ENCODE data around the gene RBFOX2. TPM values are rescaled to one million over a fixed set of nuclear protein-coding genes. Genes with fewer than 3 reads are reported as not detected.

The RBFOX2 gene
- total and polyA plus RNA-seq, 2 of the 13 experiments (the other 11 are each of a cell fraction or from before 2014, with no cell fraction given) = 37.3 to 40.4 TPM

DNA sequence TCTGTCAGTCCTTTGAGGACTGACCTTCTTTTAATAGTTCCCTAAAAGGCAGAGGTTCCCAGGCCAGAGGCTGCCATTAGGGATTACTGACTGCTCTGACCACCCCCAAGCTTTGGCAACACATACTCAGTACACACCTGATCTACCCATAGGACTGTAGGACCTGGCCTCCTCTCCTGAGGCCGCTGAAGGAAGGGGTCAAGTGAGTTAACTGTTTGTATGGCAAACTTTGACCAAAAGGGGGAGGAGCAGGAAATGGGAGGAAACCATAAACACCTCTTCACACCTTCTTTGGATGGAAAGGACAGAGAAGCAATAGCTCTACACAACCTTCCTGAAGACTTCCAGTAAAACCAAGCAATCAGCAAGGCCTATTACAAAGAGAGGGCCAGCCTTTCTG is 207.0 kb downstream of the RBFOX2 start (continued):
- TF ChIP-seq ZFP62 (CRISPR knock-in tag; IDR thresholded peaks at IDR 0.05) (no peak), GATAD2A (CRISPR knock-in tag; IDR thresholded peaks at IDR 0.05) (peak; percentile 59; the same call in 1 of the 2 replicates), TOE1 (CRISPR knock-in tag; IDR thresholded peaks at IDR 0.05) (no peak), MEIS2 (CRISPR knock-in tag; IDR thresholded peaks at IDR 0.05) (no peak), ZNF589 (CRISPR knock-in tag; conservative IDR thresholded peaks at IDR 0.05) (no peak), ZNF75D (CRISPR knock-in tag; IDR thresholded peaks at IDR 0.05; ENCODE audit: borderline replicate concordance) (no peak), ZFP36 (IDR thresholded peaks at IDR 0.05; ENCODE audit: borderline replicate concordance, low read depth, low read length, partially characterized antibody) (no peak), ZNF543 (CRISPR knock-in tag; IDR thresholded peaks at IDR 0.05) (no peak), KAT7 (CRISPR knock-in tag; IDR thresholded peaks at IDR 0.05; ENCODE audit: borderline replicate concordance) (no peak), FOXA3 (CRISPR knock-in tag; IDR thresholded peaks at IDR 0.05) (peak; percentile 59; the same call in 1 of the 2 replicates), RBM39 (IDR thresholded peaks at IDR 0.05; ENCODE audit: low read depth, low read length, poor library complexity, severe bottlenecking) (no peak), ZNF629 (CRISPR knock-in tag; conservative IDR thresholded peaks at IDR 0.05) (no peak)
- TF ChIP-seq, protein P1, sequence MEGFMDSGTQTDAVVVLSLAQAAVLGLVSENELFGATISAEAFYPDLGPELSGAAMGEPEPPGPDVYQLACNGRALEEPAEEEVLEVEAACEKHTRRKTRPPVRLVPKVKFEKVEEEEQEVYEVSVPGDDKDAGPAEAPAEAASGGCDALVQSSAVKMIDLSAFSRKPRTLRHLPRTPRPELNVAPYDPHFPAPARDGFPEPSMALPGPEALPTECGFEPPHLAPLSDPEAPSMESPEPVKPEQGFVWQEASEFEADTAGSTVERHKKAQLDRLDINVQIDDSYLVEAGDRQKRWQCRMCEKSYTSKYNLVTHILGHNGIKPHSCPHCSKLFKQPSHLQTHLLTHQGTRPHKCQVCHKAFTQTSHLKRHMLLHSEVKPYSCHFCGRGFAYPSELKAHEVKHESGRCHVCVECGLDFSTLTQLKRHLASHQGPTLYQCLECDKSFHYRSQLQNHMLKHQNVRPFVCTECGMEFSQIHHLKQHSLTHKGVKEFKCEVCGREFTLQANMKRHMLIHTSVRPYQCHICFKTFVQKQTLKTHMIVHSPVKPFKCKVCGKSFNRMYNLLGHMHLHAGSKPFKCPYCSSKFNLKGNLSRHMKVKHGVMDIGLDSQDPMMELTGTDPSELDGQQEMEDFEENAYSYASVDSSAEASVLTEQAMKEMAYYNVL (CRISPR knock-in tag; IDR thresholded peaks at IDR 0.05; ENCODE audit: borderline replicate concordance) = no peak
- TF ChIP-seq, protein P2, sequence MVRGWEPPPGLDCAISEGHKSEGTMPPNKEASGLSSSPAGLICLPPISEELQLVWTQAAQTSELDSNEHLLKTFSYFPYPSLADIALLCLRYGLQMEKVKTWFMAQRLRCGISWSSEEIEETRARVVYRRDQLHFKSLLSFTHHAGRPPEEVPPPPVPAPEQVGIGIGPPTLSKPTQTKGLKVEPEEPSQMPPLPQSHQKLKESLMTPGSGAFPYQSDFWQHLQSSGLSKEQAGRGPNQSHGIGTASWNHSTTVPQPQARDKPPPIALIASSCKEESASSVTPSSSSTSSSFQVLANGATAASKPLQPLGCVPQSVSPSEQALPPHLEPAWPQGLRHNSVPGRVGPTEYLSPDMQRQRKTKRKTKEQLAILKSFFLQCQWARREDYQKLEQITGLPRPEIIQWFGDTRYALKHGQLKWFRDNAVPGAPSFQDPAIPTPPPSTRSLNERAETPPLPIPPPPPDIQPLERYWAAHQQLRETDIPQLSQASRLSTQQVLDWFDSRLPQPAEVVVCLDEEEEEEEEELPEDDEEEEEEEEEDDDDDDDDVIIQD (CRISPR knock-in tag; IDR thresholded peaks at IDR 0.05; ENCODE audit: low read depth) = no peak
- TF ChIP-seq, protein P3, sequence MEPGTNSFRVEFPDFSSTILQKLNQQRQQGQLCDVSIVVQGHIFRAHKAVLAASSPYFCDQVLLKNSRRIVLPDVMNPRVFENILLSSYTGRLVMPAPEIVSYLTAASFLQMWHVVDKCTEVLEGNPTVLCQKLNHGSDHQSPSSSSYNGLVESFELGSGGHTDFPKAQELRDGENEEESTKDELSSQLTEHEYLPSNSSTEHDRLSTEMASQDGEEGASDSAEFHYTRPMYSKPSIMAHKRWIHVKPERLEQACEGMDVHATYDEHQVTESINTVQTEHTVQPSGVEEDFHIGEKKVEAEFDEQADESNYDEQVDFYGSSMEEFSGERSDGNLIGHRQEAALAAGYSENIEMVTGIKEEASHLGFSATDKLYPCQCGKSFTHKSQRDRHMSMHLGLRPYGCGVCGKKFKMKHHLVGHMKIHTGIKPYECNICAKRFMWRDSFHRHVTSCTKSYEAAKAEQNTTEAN (CRISPR knock-in tag; conservative IDR thresholded peaks at IDR 0.05) = no peak
- TF ChIP-seq, protein P4, sequence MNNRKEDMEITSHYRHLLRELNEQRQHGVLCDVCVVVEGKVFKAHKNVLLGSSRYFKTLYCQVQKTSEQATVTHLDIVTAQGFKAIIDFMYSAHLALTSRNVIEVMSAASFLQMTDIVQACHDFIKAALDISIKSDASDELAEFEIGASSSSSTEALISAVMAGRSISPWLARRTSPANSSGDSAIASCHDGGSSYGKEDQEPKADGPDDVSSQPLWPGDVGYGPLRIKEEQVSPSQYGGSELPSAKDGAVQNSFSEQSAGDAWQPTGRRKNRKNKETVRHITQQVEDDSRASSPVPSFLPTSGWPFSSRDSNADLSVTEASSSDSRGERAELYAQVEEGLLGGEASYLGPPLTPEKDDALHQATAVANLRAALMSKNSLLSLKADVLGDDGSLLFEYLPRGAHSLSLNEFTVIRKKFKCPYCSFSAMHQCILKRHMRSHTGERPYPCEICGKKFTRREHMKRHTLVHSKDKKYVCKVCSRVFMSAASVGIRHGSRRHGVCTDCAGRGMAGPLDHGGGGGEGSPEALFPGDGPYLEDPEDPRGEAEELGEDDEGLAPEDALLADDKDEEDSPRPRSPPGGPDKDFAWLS (CRISPR knock-in tag; IDR thresholded peaks at IDR 0.05; ENCODE audit: borderline replicate concordance) = no peak
- TF ChIP-seq, protein P5, sequence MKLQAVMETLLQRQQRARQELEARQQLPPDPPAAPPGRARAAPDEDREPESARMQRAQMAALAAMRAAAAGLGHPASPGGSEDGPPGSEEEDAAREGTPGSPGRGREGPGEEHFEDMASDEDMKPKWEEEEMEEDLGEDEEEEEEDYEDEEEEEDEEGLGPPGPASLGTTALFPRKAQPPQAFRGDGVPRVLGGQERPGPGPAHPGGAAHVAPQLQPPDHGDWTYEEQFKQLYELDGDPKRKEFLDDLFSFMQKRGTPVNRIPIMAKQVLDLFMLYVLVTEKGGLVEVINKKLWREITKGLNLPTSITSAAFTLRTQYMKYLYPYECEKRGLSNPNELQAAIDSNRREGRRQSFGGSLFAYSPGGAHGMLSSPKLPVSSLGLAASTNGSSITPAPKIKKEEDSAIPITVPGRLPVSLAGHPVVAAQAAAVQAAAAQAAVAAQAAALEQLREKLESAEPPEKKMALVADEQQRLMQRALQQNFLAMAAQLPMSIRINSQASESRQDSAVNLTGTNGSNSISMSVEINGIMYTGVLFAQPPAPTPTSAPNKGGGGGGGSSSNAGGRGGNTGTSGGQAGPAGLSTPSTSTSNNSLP (IDR thresholded peaks at IDR 0.05; ENCODE audit: low read depth, low read length) = no peak
- TF ChIP-seq, protein P6, sequence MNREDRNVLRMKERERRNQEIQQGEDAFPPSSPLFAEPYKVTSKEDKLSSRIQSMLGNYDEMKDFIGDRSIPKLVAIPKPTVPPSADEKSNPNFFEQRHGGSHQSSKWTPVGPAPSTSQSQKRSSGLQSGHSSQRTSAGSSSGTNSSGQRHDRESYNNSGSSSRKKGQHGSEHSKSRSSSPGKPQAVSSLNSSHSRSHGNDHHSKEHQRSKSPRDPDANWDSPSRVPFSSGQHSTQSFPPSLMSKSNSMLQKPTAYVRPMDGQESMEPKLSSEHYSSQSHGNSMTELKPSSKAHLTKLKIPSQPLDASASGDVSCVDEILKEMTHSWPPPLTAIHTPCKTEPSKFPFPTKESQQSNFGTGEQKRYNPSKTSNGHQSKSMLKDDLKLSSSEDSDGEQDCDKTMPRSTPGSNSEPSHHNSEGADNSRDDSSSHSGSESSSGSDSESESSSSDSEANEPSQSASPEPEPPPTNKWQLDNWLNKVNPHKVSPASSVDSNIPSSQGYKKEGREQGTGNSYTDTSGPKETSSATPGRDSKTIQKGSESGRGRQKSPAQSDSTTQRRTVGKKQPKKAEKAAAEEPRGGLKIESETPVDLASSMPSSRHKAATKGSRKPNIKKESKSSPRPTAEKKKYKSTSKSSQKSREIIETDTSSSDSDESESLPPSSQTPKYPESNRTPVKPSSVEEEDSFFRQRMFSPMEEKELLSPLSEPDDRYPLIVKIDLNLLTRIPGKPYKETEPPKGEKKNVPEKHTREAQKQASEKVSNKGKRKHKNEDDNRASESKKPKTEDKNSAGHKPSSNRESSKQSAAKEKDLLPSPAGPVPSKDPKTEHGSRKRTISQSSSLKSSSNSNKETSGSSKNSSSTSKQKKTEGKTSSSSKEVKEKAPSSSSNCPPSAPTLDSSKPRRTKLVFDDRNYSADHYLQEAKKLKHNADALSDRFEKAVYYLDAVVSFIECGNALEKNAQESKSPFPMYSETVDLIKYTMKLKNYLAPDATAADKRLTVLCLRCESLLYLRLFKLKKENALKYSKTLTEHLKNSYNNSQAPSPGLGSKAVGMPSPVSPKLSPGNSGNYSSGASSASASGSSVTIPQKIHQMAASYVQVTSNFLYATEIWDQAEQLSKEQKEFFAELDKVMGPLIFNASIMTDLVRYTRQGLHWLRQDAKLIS (CRISPR knock-in tag; IDR thresholded peaks at IDR 0.05) = no peak
